ENCODE measurements around the gene CHPF. TPM values are rescaled to one million over a fixed set of nuclear protein-coding genes. Genes with fewer than 3 reads are reported as not detected.

Gene CHPF
- total and polyA plus RNA-seq, 10 of the 15 experiments (the other 5 are each of a cell fraction or from before 2014, with no cell fraction given): 0.09 to 17.4 (median 8.3) TPM; not detected in 1

DNA sequence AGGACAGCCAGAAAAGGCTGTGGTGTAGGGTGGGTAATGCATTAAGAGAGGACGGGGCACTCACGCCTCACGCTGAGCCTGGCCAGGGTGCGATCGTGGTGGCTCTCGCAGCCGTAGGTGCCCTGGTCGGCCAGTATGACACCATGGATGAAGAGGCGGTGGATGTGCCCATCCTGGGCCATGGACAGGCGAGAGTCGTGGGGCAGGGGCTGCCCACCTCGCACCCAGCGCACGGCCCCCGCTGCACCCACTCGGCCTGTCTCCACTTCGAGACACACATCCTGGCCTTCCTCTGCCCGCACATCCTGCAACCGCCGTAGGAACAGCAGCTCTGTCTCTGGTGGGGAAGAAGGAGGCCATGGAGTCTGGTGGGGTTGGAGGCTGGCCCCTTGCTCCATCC, 12.3 kb upstream of the CHPF start:
- ChIA-PET SMC1A (ENCODE audit: uncharacterized antibody, unreplicated experiment) (no interaction called here), RAD21 (ENCODE audit: unreplicated experiment) (no interaction called here), POLR2A (no interaction called here), CTCF (no interaction called here)
- no peak overlapping the region for H3K4me3 ChIP-seq
- WGBS (ENCODE audit: insufficient coverage, insufficient replicate concordance, low lambda C conversion rate, missing lambda C conversion rate): 70% methylated on average over 20 of the region's 20 CpGs
- H4K20me1 ChIP-seq (ENCODE audit: control insufficient read depth, insufficient read depth): no peaks in the 10 kb centered on the region
- H2AFZ ChIP-seq (ENCODE audit: control insufficient read depth, low read depth, low read length): no peak overlapping the region
- no peaks in the 10 kb centered on the region; the same call in 2 of the 3 replicates for H3K9me3 ChIP-seq (replicated peaks; ENCODE audit: control insufficient read depth, insufficient read depth, low read length)
- TF ChIP-seq STAT3 (IDR thresholded peaks at IDR 0.05; ENCODE audit: low read depth, low read length): no peak
- TF ChIP-seq, protein P1, sequence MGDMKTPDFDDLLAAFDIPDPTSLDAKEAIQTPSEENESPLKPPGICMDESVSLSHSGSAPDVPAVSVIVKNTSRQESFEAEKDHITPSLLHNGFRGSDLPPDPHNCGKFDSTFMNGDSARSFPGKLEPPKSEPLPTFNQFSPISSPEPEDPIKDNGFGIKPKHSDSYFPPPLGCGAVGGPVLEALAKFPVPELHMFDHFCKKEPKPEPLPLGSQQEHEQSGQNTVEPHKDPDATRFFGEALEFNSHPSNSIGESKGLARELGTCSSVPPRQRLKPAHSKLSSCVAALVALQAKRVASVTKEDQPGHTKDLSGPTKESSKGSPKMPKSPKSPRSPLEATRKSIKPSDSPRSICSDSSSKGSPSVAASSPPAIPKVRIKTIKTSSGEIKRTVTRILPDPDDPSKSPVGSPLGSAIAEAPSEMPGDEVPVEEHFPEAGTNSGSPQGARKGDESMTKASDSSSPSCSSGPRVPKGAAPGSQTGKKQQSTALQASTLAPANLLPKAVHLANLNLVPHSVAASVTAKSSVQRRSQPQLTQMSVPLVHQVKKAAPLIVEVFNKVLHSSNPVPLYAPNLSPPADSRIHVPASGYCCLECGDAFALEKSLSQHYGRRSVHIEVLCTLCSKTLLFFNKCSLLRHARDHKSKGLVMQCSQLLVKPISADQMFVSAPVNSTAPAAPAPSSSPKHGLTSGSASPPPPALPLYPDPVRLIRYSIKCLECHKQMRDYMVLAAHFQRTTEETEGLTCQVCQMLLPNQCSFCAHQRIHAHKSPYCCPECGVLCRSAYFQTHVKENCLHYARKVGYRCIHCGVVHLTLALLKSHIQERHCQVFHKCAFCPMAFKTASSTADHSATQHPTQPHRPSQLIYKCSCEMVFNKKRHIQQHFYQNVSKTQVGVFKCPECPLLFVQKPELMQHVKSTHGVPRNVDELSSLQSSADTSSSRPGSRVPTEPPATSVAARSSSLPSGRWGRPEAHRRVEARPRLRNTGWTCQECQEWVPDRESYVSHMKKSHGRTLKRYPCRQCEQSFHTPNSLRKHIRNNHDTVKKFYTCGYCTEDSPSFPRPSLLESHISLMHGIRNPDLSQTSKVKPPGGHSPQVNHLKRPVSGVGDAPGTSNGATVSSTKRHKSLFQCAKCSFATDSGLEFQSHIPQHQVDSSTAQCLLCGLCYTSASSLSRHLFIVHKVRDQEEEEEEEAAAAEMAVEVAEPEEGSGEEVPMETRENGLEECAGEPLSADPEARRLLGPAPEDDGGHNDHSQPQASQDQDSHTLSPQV (IDR thresholded peaks at IDR 0.05): no peak
- no peak for TF ChIP-seq CHD1 (IDR thresholded peaks at IDR 0.05; ENCODE audit: low read depth, low read length)
- TF ChIP-seq NR2C1 (IDR thresholded peaks at IDR 0.05): no peak
- no peak for TF ChIP-seq NRF1 (conservative IDR thresholded peaks at IDR 0.05; ENCODE audit: low read depth, low read length)
- TF ChIP-seq CREB1 (IDR thresholded peaks at IDR 0.05; ENCODE audit: low read depth): no peak
- TF ChIP-seq TCF12 (IDR thresholded peaks at IDR 0.05; ENCODE audit: low read depth, low read length): no peak
- no peak for TF ChIP-seq ZNF274 (IDR thresholded peaks at IDR 0.05; ENCODE audit: insufficient read depth, insufficient read length)
- no peak for TF ChIP-seq BCL11A (IDR thresholded peaks at IDR 0.05; ENCODE audit: low read depth, low read length)
- no peak for TF ChIP-seq EZH2 (IDR thresholded peaks at IDR 0.05; ENCODE audit: borderline replicate concordance, control insufficient read depth, low read depth, low read length)
- no peak overlapping the region for H3K27ac ChIP-seq (ENCODE audit: control insufficient read depth, insufficient read depth)
- H3K9ac ChIP-seq (ENCODE audit: control insufficient read depth, insufficient read depth, low read length): no peak overlapping the region
- intact Hi-C loops (cut with micrococcal nuclease; ENCODE audit: unreplicated experiment): no loop called here
- no TSS peak for BruUV-seq (replicated peaks)
- DNase-seq (ENCODE audit: low read depth, low spot score) (no peak), FAIRE-seq (no peak), ATAC-seq (no peak)
- H3K27me3 ChIP-seq (replicated peaks in 1 of 2; ENCODE audit: control insufficient read depth in 2 of 2, insufficient read depth in 2 of 2, low read length in 1 of 2): peaks cover under 1 to 4% of the 10 kb centered on the region in 2 experiments
- H3K4me2 ChIP-seq (ENCODE audit: control insufficient read depth, insufficient read depth): no peak overlapping the region
- H3K4me1 ChIP-seq (ENCODE audit: control insufficient read depth, insufficient read depth, low read length): no peaks in the 10 kb centered on the region; the same call in 1 of the 2 replicates
- no peaks in the 10 kb centered on the region for H3K79me2 ChIP-seq (ENCODE audit: control insufficient read depth, insufficient read depth, low read length)
- in situ Hi-C loops (cut with MboI): no loop called here
- no peaks in the 10 kb centered on the region for H3K36me3 ChIP-seq (ENCODE audit: control insufficient read depth in 2 of 2, insufficient read depth in 2 of 2, low read length in 1 of 2)

Measured in GM12878 (cell line).